Tibial artery (tissue), 4 donors: Measurements from ENCODE around the gene ARFIP2.

ENCODE experiments used
- DNase-seq, 2 donors: peaks; one replicate each; pipeline ENCODE4 v3.0.0-alpha.2; 2019
- H3K27ac ChIP-seq, 2 donors: fragments of 200-600 bp; sonication (generic) in 1 of 2; 1 replicate in 1 of 2; 2 replicates in 1 of 2; pipeline ENCODE4 v1.5.1; 2018 to 2019; ENCODE audit warnings: mild to moderate bottlenecking in 1 of 2
- H3K27me3 ChIP-seq, 2 donors: fragments of 200-600 bp; sonication (generic) in 1 of 2; one replicate each; pipeline versions ENCODE4 v1.5.1 to v1.6.0; 2016 to 2019
- H3K36me3 ChIP-seq, 3 donors: fragments of 200-600 bp; sonication (generic) in 2 of 3; one replicate each; pipeline ENCODE4 v1.5.1; 2016 to 2019; ENCODE audit warnings: mild to moderate bottlenecking in 2 of 3
- H3K4me1 ChIP-seq, 4 donors: fragments of 200-600 bp; sonication (generic) in 2 of 4; 1 replicate in 3 of 4; 2 replicates in 1 of 4; pipeline ENCODE4 v1.5.1; 2016 to 2019
- H3K4me3 ChIP-seq, 2 donors: fragments of 200-600 bp; sonication (generic) in 1 of 2; 1 replicate in 1 of 2; 2 replicates in 1 of 2; pipeline ENCODE4 v1.5.1; 2018 to 2019; ENCODE audit warnings: mild to moderate bottlenecking in 2 of 2
- H3K9me3 ChIP-seq, 3 donors: fragments of 200-600 bp; sonication (generic) in 1 of 3; one replicate each; pipeline ENCODE4 v1.5.1; 2016 to 2019
- intact Hi-C: fragments of 100-400 bp; cut with DNase I; formaldehyde crosslinking; loops from one replicate; pipeline ENCODE4 v1.15.0; 2023; ENCODE audit warnings: low total_unique reads
- TF ChIP-seq, protein P1 (sequence below), 2 experiments: fragments of 200-600 bp in 1 of 2; fragments of 450-650 bp in 1 of 2; IDR thresholded peaks; one replicate each; pipeline ENCODE4 v1.5.1; 2017 to 2019; ENCODE audit warnings: antibody characterized with exemption in 2 of 2, mild to moderate bottlenecking in 1 of 2, moderate library complexity in 1 of 2

The ARFIP2 gene

DNA sequence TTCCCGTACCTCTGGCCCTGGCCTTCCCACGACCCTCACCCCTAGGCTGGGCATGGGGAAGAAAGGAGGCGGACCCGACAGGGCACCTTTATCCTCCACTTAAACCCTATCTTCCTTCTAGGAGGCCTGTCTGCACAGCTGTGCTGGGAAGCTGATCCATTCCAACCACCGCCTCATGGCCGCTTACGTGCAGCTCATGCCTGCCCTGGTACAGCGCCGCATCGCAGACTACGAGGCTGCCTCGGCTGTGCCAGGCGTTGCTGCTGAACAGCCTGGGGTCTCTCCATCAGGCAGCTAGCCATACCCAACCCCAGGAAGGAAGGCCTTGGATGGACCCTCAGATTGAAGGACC, 769 bp upstream of the ARFIP2 start:
- intact Hi-C loops = loop anchor here (5.0 kb wide), 1 partner anchor 125 kb away; no protein-coding TSS in a partner anchor

DNA sequence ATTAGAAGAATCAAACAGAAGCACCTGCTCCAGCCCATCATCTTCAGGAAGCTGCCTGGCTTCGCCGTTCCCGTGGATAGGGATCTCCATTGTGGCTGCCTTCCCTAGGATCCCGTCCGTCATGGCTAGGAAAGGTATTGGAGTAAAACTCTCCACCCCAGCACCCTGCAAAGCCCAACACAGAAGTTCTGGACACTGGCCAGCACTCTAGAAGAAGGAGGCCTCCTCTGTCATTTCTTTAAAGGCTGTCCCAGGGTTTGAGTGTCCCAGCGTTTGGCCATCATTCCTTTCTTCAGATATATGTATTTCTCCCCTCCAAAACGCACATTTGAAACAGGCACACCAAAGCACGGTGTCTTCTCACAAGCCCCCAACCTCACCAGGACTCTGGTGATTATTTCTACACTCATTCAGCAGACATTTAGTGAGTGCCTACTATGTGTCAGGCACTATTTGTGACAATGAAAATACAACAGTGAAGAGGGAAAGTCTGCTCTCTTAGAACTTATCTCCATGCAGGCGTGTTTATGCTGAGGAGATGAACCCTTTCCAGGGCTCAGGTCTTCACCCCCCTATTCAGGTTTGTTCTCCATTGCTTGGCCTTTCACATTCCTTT, 724 bp downstream of the ARFIP2 start:
- H3K4me1 ChIP-seq = peaks cover 0 to 35% (median 27%) of the 10 kb centered on the region in 4 donors
- peak overlapping the region; percentile 88 to 91 for H3K27ac ChIP-seq
- H3K27me3 ChIP-seq = no peaks in the 10 kb centered on the region
- peaks cover 11 to 57% (median 32%) of the 10 kb centered on the region in 3 donors for H3K36me3 ChIP-seq
- TF ChIP-seq, protein P1, sequence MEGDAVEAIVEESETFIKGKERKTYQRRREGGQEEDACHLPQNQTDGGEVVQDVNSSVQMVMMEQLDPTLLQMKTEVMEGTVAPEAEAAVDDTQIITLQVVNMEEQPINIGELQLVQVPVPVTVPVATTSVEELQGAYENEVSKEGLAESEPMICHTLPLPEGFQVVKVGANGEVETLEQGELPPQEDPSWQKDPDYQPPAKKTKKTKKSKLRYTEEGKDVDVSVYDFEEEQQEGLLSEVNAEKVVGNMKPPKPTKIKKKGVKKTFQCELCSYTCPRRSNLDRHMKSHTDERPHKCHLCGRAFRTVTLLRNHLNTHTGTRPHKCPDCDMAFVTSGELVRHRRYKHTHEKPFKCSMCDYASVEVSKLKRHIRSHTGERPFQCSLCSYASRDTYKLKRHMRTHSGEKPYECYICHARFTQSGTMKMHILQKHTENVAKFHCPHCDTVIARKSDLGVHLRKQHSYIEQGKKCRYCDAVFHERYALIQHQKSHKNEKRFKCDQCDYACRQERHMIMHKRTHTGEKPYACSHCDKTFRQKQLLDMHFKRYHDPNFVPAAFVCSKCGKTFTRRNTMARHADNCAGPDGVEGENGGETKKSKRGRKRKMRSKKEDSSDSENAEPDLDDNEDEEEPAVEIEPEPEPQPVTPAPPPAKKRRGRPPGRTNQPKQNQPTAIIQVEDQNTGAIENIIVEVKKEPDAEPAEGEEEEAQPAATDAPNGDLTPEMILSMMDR (IDR thresholded peaks at IDR 0.05) = no peak
- intact Hi-C loops = loop anchor here (5.0 kb wide), 1 partner anchor 127 kb away; no protein-coding TSS in a partner anchor
- H3K4me3 ChIP-seq = peak overlapping the region; percentile 73 to 88
- no peak for DNase-seq
- no peaks in the 10 kb centered on the region for H3K9me3 ChIP-seq

More for the DNA sequence above, 769 bp upstream of the ARFIP2 start:
- no peak for DNase-seq
- H3K4me1 ChIP-seq = peaks cover 0 to 35% (median 27%) of the 10 kb centered on the region in 4 donors
- no peaks in the 10 kb centered on the region for H3K9me3 ChIP-seq
- peak overlapping the region; percentile 73 to 88 for H3K4me3 ChIP-seq
- TF ChIP-seq, protein P1 (IDR thresholded peaks at IDR 0.05) = no peak
- H3K27me3 ChIP-seq = no peaks in the 10 kb centered on the region
- H3K27ac ChIP-seq = peak overlapping the region; percentile 88 to 91
- peaks cover 20 to 67% (median 40%) of the 10 kb centered on the region in 3 donors for H3K36me3 ChIP-seq

DNA sequence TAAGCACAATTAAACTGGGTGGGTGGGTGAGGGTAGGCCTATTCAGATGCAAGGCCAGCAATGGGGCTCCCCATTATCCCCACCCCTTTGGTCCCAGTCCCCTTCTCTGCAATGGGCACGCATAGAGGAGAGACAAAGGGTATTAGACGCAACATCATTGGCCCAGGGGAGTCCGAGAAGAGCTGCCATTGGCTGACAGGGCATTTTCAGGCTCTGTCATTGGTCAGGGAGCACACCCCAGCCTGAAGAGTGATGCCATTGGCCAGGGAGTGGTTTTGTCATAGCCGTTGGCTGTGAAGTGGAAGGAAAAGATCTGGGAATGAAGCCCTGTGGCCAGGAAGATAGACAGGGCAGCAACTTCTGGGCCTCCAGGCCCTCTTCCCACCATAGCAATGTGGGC, 4.6 kb downstream of the ARFIP2 start:
- Histone ChIP-seq H3K9me3 (no peaks in the 10 kb centered on the region), H3K27me3 (no peaks in the 10 kb centered on the region), H3K36me3 (peaks cover 7 to 33% (median 25%) of the 10 kb centered on the region in 3 donors), H3K27ac (no peak overlapping the region), H3K4me1 (peaks cover 0 to 46% (median 34%) of the 10 kb centered on the region in 4 donors), H3K4me3 (no peak overlapping the region)
- DNase-seq = no peak
- intact Hi-C loops = no loop called here
- TF ChIP-seq, protein P1 (IDR thresholded peaks at IDR 0.05) = no peak

DNA sequence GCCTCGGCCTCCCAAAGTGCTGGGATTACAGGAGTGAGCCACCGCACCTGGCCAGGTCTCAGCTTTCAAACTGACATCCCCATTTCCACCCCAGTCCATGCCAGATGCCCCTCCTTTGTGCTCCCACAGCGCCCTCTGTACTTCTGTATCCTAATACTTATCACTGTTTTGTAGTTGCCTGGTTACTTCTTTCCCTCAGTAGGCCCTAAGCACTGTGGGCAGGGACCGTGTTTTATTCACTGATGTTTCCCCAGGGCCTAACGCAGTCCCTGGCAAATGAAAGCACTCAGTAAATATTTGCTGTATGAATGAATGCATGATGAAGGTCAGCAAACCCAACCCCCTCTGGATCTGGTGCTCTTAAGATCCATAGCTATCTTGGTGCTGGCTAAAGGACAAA, 5.2 kb downstream of the ARFIP2 start:
- H3K27ac ChIP-seq = no peak overlapping the region
- peaks cover 7 to 33% (median 25%) of the 10 kb centered on the region in 3 donors for H3K36me3 ChIP-seq
- intact Hi-C loops = no loop called here
- TF ChIP-seq, protein P1 (IDR thresholded peaks at IDR 0.05) = no peak
- H3K4me1 ChIP-seq = peaks cover 0 to 50% (median 33%) of the 10 kb centered on the region in 4 donors
- no peak for DNase-seq
- no peaks in the 10 kb centered on the region for H3K9me3 ChIP-seq
- H3K27me3 ChIP-seq = no peaks in the 10 kb centered on the region
- H3K4me3 ChIP-seq = no peak overlapping the region

DNA sequence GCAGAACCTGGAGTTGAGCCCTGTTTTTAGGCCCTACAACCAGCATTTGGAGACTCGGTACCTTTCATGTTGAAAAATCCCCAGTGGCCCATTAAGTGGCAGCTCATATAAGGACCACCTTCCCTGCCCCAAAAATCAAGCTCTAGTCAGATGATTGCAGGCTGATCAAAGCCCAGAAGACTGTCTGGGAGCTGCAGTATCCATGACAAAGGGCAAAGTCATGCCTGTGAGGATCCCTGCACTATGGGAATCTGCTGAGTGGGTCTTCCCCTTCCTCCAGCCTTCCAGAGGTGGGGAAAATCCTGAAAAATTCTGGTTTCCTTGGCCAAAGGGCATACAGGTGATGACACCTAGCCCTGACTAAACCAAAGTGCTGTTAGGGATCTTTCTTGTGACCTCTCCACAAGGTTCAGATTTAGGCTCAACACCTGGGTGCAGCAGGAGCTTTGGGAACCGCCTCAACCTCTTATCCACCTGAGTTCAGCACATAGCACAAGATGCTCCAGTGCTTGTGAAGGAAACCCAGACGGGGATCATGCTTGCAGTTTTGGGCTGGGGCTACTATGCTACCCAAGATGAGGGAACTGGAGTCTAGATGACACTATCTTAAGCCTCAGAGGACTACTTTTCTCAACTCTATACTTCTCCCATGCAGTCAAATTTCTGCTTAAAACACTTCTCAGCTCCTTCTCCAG, 6.2 kb downstream of the ARFIP2 start:
- peaks cover 7 to 33% (median 25%) of the 10 kb centered on the region in 3 donors for H3K36me3 ChIP-seq
- H3K27ac ChIP-seq = peak overlapping the region; percentile 84 to 92
- no peaks in the 10 kb centered on the region for H3K9me3 ChIP-seq
- H3K4me3 ChIP-seq = peak overlapping the region; percentile 79 to 92
- intact Hi-C loops = no loop called here
- peaks cover 0 to 46% (median 25%) of the 10 kb centered on the region in 4 donors for H3K4me1 ChIP-seq
- TF ChIP-seq, protein P1 (IDR thresholded peaks at IDR 0.05) = no peak
- no peak for DNase-seq
- H3K27me3 ChIP-seq = no peaks in the 10 kb centered on the region
